NCI-H146 treated with DMSO at 0.1 percent for 48 hours (cell line): ENCODE measurements around the gene ANKRD62.

ENCODE experiments used
- DNase-seq: peaks from one replicate; lab custom pipeline; 2025; ENCODE audit not compliant: unreplicated experiment; lab: John Stamatoyannopoulos, UW

The ANKRD62 gene

GRCh38 chr18:12093520-12094257 is at the start of gene ANKRD62:
ANKRD62 (plus strand) TSS chr18:12093843; CDS start chr18:12094018, 175 bp downstream.
- DNase-seq = no peak

- DNase-seq = no peak
These were observed 49.1 kb upstream of the ANKRD62 start for GRCh38 chr18:12044591-12044990.

- no peak for DNase-seq
These were observed 47.4 kb upstream of the ANKRD62 start for GRCh38 chr18:12046046-12046750.

- no peak for DNase-seq
These were observed 46.8 kb upstream of the ANKRD62 start for GRCh38 chr18:12046751-12047335.

- DNase-seq = no peak
These were observed 45.4 kb upstream of the ANKRD62 start for GRCh38 chr18:12048010-12048826.

GRCh38 chr18:12048827-12049175 is 44.8 kb upstream of the ANKRD62 start:
- DNase-seq = no peak

- no peak for DNase-seq
These were observed 43.4 kb upstream of the ANKRD62 start for GRCh38 chr18:12049978-12050811.

- no peak for DNase-seq
These were observed 40.8 kb upstream of the ANKRD62 start for GRCh38 chr18:12052866-12053265.

- no peak for DNase-seq
These were observed 40.4 kb upstream of the ANKRD62 start for GRCh38 chr18:12053289-12053688.

- no peak for DNase-seq
These were observed 37.4 kb upstream of the ANKRD62 start for GRCh38 chr18:12056034-12056883.

GRCh38 chr18:12056884-12057402 is 36.7 kb upstream of the ANKRD62 start:
- DNase-seq = no peak

GRCh38 chr18:12057419-12058039 is 36.1 kb upstream of the ANKRD62 start:
- DNase-seq = no peak

- DNase-seq = no peak
These were observed 34.1 kb upstream of the ANKRD62 start for GRCh38 chr18:12059334-12060181.

- DNase-seq = no peak
These were observed 33.3 kb upstream of the ANKRD62 start for GRCh38 chr18:12060182-12060870.

GRCh38 chr18:12061685-12062084 is 32.0 kb upstream of the ANKRD62 start:
- no peak for DNase-seq

- DNase-seq = no peak
These were observed 30.7 kb upstream of the ANKRD62 start for GRCh38 chr18:12062974-12063373.

GRCh38 chr18:12064086-12064763 is 29.4 kb upstream of the ANKRD62 start:
- DNase-seq = no peak
